Skeletal muscle tissue (tissue), 5 donors: ENCODE results near the gene AP2B1. TPM values are rescaled to one million over a fixed set of nuclear protein-coding genes. Genes with fewer than 3 reads are reported as not detected.
A peak's percentile ranks its signal among the peaks of the same experiment; 100 is the strongest.

Experiments used
- H3K27ac ChIP-seq: one replicate; pipeline ENCODE4 v1.7.0; 2013; ENCODE audit warnings: mild to moderate bottlenecking, low read depth, low read length, inconsistent platforms
- H3K27me3 ChIP-seq, 3 donors: one replicate each; pipeline ENCODE4 v1.7.0; 2013; ENCODE audit warnings: low read length in 3 of 3; ENCODE audit not compliant: control insufficient read depth in 3 of 3, insufficient read depth in 3 of 3
- H3K36me3 ChIP-seq, 3 donors: one replicate each; pipeline ENCODE4 v1.7.0; 2013; ENCODE audit warnings: low read length in 3 of 3; ENCODE audit not compliant: control insufficient read depth in 3 of 3, insufficient read depth in 3 of 3
- H3K4me1 ChIP-seq, 3 donors: one replicate each; pipeline ENCODE4 v1.7.0; 2013; ENCODE audit warnings: low read length in 3 of 3, mild to moderate bottlenecking in 3 of 3; ENCODE audit not compliant: control insufficient read depth in 3 of 3, insufficient read depth in 3 of 3
- H3K4me3 ChIP-seq, 3 donors: one replicate each; pipeline ENCODE4 v1.7.0; 2013; ENCODE audit warnings: low read length in 3 of 3
- H3K9ac ChIP-seq, 3 donors: one replicate each; pipeline ENCODE4 v1.7.0; 2013; ENCODE audit warnings: low read length in 3 of 3, mild to moderate bottlenecking in 3 of 3, moderate library complexity in 2 of 3, low read depth in 1 of 3
- H3K9me3 ChIP-seq, 3 donors: one replicate each; pipeline ENCODE4 v1.7.0; 2013; ENCODE audit warnings: low read length in 3 of 3; ENCODE audit not compliant: control insufficient read depth in 3 of 3
- small RNA-seq: library from RNA; depleted of rRNA; stranded (forward); fragments of <200 nt; gene quantifications from one replicate; pipeline ENCODE3, GENCODE V24; 2014
- total RNA-seq: library from RNA; depleted of rRNA; stranded (reverse); fragments of >200 nt; gene quantifications from one replicate; pipeline ENCODE4 v1.2.3, GENCODE V29; 2014
- donor health status: Osteomylitis.

AP2B1 gene
- total RNA-seq, 1 donor from 2014 or later = 45.4 TPM

- Histone ChIP-seq H3K4me1 (peaks cover 4 to 11% (median 8%) of the 10 kb centered on the region in 3 donors), H3K4me3 (no peak overlapping the region), H3K27ac (no peak overlapping the region), H3K9me3 (no peaks in the 10 kb centered on the region), H3K36me3 (no peaks in the 10 kb centered on the region), H3K27me3 (peaks cover 0 to 3% (median 0%) of the 10 kb centered on the region in 3 donors), H3K9ac (no peak overlapping the region)
Measured at GRCh38 chr17:35773129-35773528, 186.0 kb downstream of the AP2B1 start.

DNA sequence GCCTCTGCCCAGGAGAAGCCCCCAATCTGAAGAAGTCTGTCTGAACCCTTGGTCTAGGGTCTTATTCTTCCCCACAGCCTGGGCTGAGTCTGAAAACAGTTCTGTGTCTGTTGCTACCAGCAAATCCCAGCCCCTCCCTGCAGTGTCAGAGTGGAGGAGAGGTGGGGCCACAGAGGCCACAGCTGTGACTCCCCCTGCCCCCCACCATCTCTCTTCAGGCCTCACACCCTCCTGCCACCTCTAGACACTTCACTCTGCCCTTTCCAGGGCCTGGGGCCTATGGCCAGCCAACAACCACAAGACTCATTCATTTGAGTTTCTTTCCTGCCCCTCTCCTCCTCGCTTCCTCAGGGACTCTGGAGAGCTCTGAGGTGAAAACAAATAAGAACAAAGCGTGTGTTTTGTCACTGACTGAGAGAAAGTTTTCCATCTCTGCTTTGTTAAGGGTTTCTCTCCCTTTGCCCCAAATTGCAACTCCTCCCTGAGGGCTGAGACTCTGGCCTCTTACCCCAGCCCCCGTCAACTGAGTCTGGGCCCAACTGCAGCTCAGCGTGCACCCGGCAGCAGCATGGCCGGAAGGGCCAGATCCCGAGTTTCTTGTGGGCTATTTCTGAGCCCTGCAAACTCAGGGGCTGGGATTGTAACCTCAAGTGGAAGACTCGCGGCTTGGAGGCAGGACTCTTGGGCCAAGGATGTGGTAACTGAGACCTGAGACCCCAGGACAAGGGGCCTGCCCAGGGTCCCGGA is 186.7 kb downstream of the AP2B1 start:
- Histone ChIP-seq H3K27me3 (peaks cover 0 to 6% (median 0%) of the 10 kb centered on the region in 3 donors), H3K36me3 (no peaks in the 10 kb centered on the region), H3K9ac (no peak overlapping the region), H3K4me1 (peaks cover 4 to 11% (median 8%) of the 10 kb centered on the region in 3 donors), H3K27ac (no peak overlapping the region), H3K4me3 (no peak overlapping the region), H3K9me3 (no peaks in the 10 kb centered on the region)

- H3K9ac ChIP-seq = no peak overlapping the region
- peaks cover 0 to 11% (median 0%) of the 10 kb centered on the region in 3 donors for H3K27me3 ChIP-seq
- H3K4me3 ChIP-seq = no peak overlapping the region
- H3K4me1 ChIP-seq = peaks cover 4 to 11% (median 8%) of the 10 kb centered on the region in 3 donors
- no peaks in the 10 kb centered on the region for H3K9me3 ChIP-seq
- H3K36me3 ChIP-seq = no peaks in the 10 kb centered on the region
- H3K27ac ChIP-seq = no peak overlapping the region
Measured at GRCh38 chr17:35774499-35774898, 187.4 kb downstream of the AP2B1 start.

GRCh38 chr17:35775039-35775438 is 187.9 kb downstream of the AP2B1 start:
- Histone ChIP-seq H3K27me3 (peaks cover 0 to 11% (median 2%) of the 10 kb centered on the region in 3 donors), H3K4me1 (peaks cover 4 to 11% (median 8%) of the 10 kb centered on the region in 3 donors), H3K4me3 (no peak overlapping the region), H3K36me3 (no peaks in the 10 kb centered on the region), H3K9ac (no peak overlapping the region), H3K27ac (no peak overlapping the region), H3K9me3 (no peaks in the 10 kb centered on the region)

GRCh38 chr17:35775583-35775982 is 188.5 kb downstream of the AP2B1 start:
- peaks cover 4 to 11% (median 8%) of the 10 kb centered on the region in 3 donors for H3K4me1 ChIP-seq
- H3K9me3 ChIP-seq = no peaks in the 10 kb centered on the region
- H3K9ac ChIP-seq = no peak overlapping the region
- no peak overlapping the region for H3K4me3 ChIP-seq
- H3K36me3 ChIP-seq = no peaks in the 10 kb centered on the region
- no peak overlapping the region for H3K27ac ChIP-seq
- H3K27me3 ChIP-seq = peaks cover 0 to 11% (median 2%) of the 10 kb centered on the region in 3 donors

Small RNA genes within 50 kb of the gene (small RNA-seq; reads per million reads assigned to genes)
- not detected for gene AC004134.1
- not detected for gene AC015911.1
- gene SNORD7 = 16.8 reads per million, percentile 93 among the genes with 10 or more reads in this experiment

Other genes starting within 250 kb of the AP2B1 start
- 16.7 TPM for gene SLFN11, start 213.7 kb upstream of the AP2B1 start, total RNA-seq
- gene SLFN12, start 154.8 kb upstream of the AP2B1 start, total RNA-seq = 16.7 TPM
- 1.0 TPM for gene SLFN13, start 138.6 kb upstream of the AP2B1 start, total RNA-seq
- 0.52 TPM for gene SLFN12L, start 49.6 kb upstream of the AP2B1 start, total RNA-seq
- 1.0 TPM for gene SLFN14, start 26.5 kb upstream of the AP2B1 start, total RNA-seq
- gene PEX12, start 8.8 kb upstream of the AP2B1 start, total RNA-seq = 4.7 TPM
- gene RASL10B, start 144.3 kb downstream of the AP2B1 start, total RNA-seq = 1.6 TPM
- not detected for gene GAS2L2, start 165.9 kb downstream of the AP2B1 start, total RNA-seq
- not detected for gene C17orf50, start 173.6 kb downstream of the AP2B1 start, total RNA-seq
- 4.2 TPM for gene MMP28, start 208.3 kb downstream of the AP2B1 start, total RNA-seq
- 53.8 TPM for gene TAF15, start 222.2 kb downstream of the AP2B1 start, total RNA-seq